Endothelial cell of umbilical vein (primary cell): Measurements from ENCODE around the gene SLC12A4. TPM values are rescaled to one million over a fixed set of nuclear protein-coding genes. Genes with fewer than 3 reads are reported as not detected.

ENCODE experiments used
- BruUV-seq: library from RNA; stranded (reverse); fragments of 400-500 nt; replicated peaks from 2 replicates; lab custom pipeline; 2021; lab: Mats Ljungman, UMichigan
- CTCF ChIA-PET: fragments of 300-600, 350-600 bp; sonication (Branson Sonifier 250); formaldehyde crosslinking; loops from one replicate; lab custom pipeline; 2021; ENCODE audit warnings: antibody characterized with exemption, inconsistent platforms; lab: Charles Lee
- POLR2A ChIA-PET: fragments of 300-600, 350-600 bp; sonication (Branson Sonifier 250); formaldehyde crosslinking; loops from one replicate; lab custom pipeline; 2021; ENCODE audit warnings: antibody characterized with exemption, inconsistent platforms; lab: Charles Lee
- DNase-seq: peaks from one replicate; pipeline ENCODE4 v3.0.0-alpha.2; 2011; ENCODE audit warnings: low read depth, low spot score
- FAIRE-seq: peaks from 2 replicates; lab custom pipeline; 2011; peaks lifted over from hg19 to GRCh38; lab: Jason Lieb, UNC
- H2AFZ ChIP-seq: 2 replicates; pipeline ENCODE4 v1.6.0; 2012; ENCODE audit warnings: low read depth, low read length, control low read depth, inconsistent platforms
- H3K27ac ChIP-seq: 2 replicates; pipeline ENCODE4 v1.5.1; 2011; ENCODE audit warnings: low read depth, mild to moderate bottlenecking, control low read depth, low read length, moderate library complexity; ENCODE audit not compliant: insufficient read depth
- H3K27me3 ChIP-seq, 2 experiments: 2 replicates each; pipeline versions ENCODE4 v1.6.0 to v1.6.1; 2011; ENCODE audit warnings: low read length in 2 of 2, mixed read lengths in 1 of 2; ENCODE audit not compliant: control insufficient read depth in 2 of 2, insufficient read depth in 2 of 2
- H3K36me3 ChIP-seq, 2 experiments: 2 replicates in 1 of 2; 3 replicates in 1 of 2; pipeline ENCODE4 v1.5.1; 2011; ENCODE audit warnings: low read length in 2 of 2, mild to moderate bottlenecking in 1 of 2, moderate library complexity in 1 of 2; ENCODE audit not compliant: control insufficient read depth in 2 of 2, insufficient read depth in 2 of 2; ENCODE audit errors: extremely low read depth in 1 of 2
- H3K4me1 ChIP-seq: 3 replicates; pipeline ENCODE4 v1.5.1; 2011; ENCODE audit warnings: mild to moderate bottlenecking, low read length; ENCODE audit not compliant: control insufficient read depth, insufficient read depth; ENCODE audit errors: extremely low read depth
- H3K4me2 ChIP-seq: 2 replicates; pipeline ENCODE4 v1.6.1; 2011; ENCODE audit warnings: low read length, control low read depth, mixed read lengths; ENCODE audit not compliant: insufficient read depth
- H3K4me3 ChIP-seq, 3 experiments: fragments of 200-600 bp in 1 of 3; sonication (generic), shearing (Covaris generic) in 1 of 3; replicated peaks in 1 of 3; 2 replicates each; pipeline ENCODE4 v1.5.1; 2011 to 2016; ENCODE audit warnings: control low read depth in 3 of 3, low read length in 3 of 3, mild to moderate bottlenecking in 2 of 3, inconsistent platforms in 1 of 3, low read depth in 1 of 3, moderate library complexity in 1 of 3; ENCODE audit not compliant: insufficient read depth in 1 of 3
- H3K79me2 ChIP-seq: 2 replicates; pipeline ENCODE4 v1.6.0; 2012; ENCODE audit warnings: low read length, inconsistent platforms; ENCODE audit not compliant: control insufficient read depth, insufficient read depth
- H3K9ac ChIP-seq: replicated peaks from 2 replicates; pipeline ENCODE3; 2011; ENCODE audit warnings: low read length, control low read depth; ENCODE audit not compliant: insufficient read depth; ENCODE audit errors: extremely low read depth
- H3K9me1 ChIP-seq: replicated peaks from 3 replicates; pipeline ENCODE4 v1.6.0; 2011; ENCODE audit warnings: mild to moderate bottlenecking, low read length; ENCODE audit not compliant: control insufficient read depth, insufficient read depth; ENCODE audit errors: extremely low read depth
- H3K9me3 ChIP-seq: replicated peaks from 2 replicates; pipeline ENCODE4 v1.5.1; 2012; ENCODE audit warnings: low read length, inconsistent platforms; ENCODE audit not compliant: control insufficient read depth, insufficient read depth
- H4K20me1 ChIP-seq: replicated peaks from 2 replicates; pipeline ENCODE3; 2011; ENCODE audit warnings: mild to moderate bottlenecking, low read length; ENCODE audit not compliant: control insufficient read depth, insufficient read depth; ENCODE audit errors: extremely low read depth
- EZH2 ChIP-seq: IDR thresholded peaks from 2 replicates; pipeline ENCODE4 v1.6.1; 2012; ENCODE audit warnings: borderline replicate concordance, low read depth, mild to moderate bottlenecking, moderate library complexity, low read length, inconsistent platforms; ENCODE audit not compliant: severe bottlenecking
- FOS ChIP-seq: IDR thresholded peaks from 2 replicates; pipeline ENCODE4 v1.6.1; 2011; ENCODE audit warnings: mild to moderate bottlenecking, low read length, moderate library complexity, borderline replicate concordance; ENCODE audit not compliant: insufficient read depth
- GATA2 ChIP-seq: IDR thresholded peaks from 2 replicates; pipeline ENCODE4 v1.7.0; 2011; ENCODE audit warnings: low read depth, mild to moderate bottlenecking, moderate library complexity, mixed read lengths, low read length; ENCODE audit not compliant: insufficient read length, insufficient read depth
- JUN ChIP-seq: IDR thresholded peaks from 2 replicates; pipeline ENCODE4 v1.6.1; 2011; ENCODE audit warnings: borderline replicate concordance, low read depth; ENCODE audit not compliant: insufficient read length, insufficient read depth
- MYC ChIP-seq: IDR thresholded peaks from one replicate; pipeline ENCODE4 v1.6.1; 2011; ENCODE audit warnings: mild to moderate bottlenecking, low read depth, low read length
- POLR2A ChIP-seq: IDR thresholded peaks from 2 replicates; pipeline ENCODE4 v1.6.1; 2012; ENCODE audit warnings: low read depth, mild to moderate bottlenecking, control low read depth, low read length
- POLR2AphosphoS5 ChIP-seq: IDR thresholded peaks from 2 replicates; pipeline ENCODE4 v1.6.1; 2012; ENCODE audit warnings: low read depth, mild to moderate bottlenecking, control low read depth, low read length, moderate library complexity; ENCODE audit not compliant: insufficient read depth
- dilution Hi-C: fragments of 300-500 bp; cut with MboI; formaldehyde crosslinking; loops from one replicate; pipeline ENCODE4 v1.15.0; 2019; ENCODE audit warnings: low sequenced_read_pairs; ENCODE audit not compliant: extremely low pct_ligation_motif_present
- intact Hi-C: fragments of 100-400 bp; cut with micrococcal nuclease; formaldehyde crosslinking; loops from one replicate; pipeline ENCODE4 v1.10.0; 2022
- polyA plus RNA-seq, 4 experiments: library from polyadenylated mRNA; depleted of rRNA in 3 of 4; stranded (reverse) in 3 of 4; unstranded in 1 of 4; fragments of >200 nt; gene quantifications; 2 replicates each; pipeline versions ENCODE4 v1.2.1 to v1.2.3, GENCODE V29; 2011 to 2012; ENCODE audit warnings: missing spikeins in 1 of 4
- total RNA-seq: library from RNA; stranded (reverse); gene quantifications from 2 replicates; pipeline ENCODE4 v1.2.3, GENCODE V29; 2021
- TF ChIP-seq, protein P1 (sequence below): IDR thresholded peaks from 2 replicates; pipeline ENCODE4 v1.6.1; 2011; ENCODE audit not compliant: insufficient read depth, insufficient read length
- TF ChIP-seq, protein P2 (sequence below), 2 donors: IDR thresholded peaks; 1 replicate in 1 of 2; 2 replicates in 1 of 2; pipeline ENCODE4 v1.5.1; 2011; ENCODE audit warnings: low read length in 2 of 2, mild to moderate bottlenecking in 2 of 2, moderate library complexity in 2 of 2, control low read depth in 1 of 2, inconsistent platforms in 1 of 2, low read depth in 1 of 2; ENCODE audit not compliant: insufficient read depth in 1 of 2; ENCODE audit errors: extremely low read depth in 1 of 2

Gene SLC12A4
- total and polyA plus RNA-seq, 2 donors (not counting 3 experiments of a cell fraction or from before 2014, with no cell fraction given), result 110 to 114 TPM

DNA sequence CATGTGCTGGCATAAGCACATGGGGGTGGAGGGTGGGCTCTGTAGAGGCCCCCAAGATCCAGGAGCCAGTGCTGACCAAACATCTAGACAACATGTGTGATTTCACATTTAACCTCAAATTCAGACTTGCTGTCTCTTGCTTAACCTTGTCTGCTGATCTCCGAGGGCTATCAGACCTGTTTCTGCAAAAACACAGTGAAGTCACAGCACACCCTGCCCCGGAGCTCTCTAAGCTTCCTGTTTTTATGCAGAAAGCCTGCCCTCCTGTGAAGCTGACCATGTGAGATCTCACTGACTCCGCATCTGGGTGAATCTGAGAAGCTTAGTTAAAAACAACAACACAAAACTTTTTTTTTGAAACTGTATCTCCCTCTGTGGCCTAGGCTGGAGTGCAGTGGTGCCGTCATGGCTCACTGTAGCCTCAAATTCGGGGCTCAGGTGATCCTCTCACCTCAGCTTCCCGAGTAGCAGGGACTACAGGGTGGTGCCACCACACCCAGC, 37.4 kb upstream of the SLC12A4 start:
- intact Hi-C loops, result no loop called here
- no TSS peak for BruUV-seq
- Histone ChIP-seq H3K4me1 (peaks cover 3% of the 10 kb centered on the region), H2AFZ (peak overlapping the region; percentile 74), H3K4me2 (no peak overlapping the region), H3K79me2 (no peaks in the 10 kb centered on the region), H3K9me3 (no peaks in the 10 kb centered on the region), H4K20me1 (no peaks in the 10 kb centered on the region), H3K9me1 (no peaks in the 10 kb centered on the region), H3K27me3 (no peaks in the 10 kb centered on the region), H3K27ac (no peak overlapping the region), H3K9ac (no peak overlapping the region), H3K36me3 (no peaks in the 10 kb centered on the region), H3K4me3 (no peak overlapping the region)
- TF ChIP-seq MYC, result no peak
- TF ChIP-seq POLR2A, result no peak
- TF ChIP-seq, protein P1, sequence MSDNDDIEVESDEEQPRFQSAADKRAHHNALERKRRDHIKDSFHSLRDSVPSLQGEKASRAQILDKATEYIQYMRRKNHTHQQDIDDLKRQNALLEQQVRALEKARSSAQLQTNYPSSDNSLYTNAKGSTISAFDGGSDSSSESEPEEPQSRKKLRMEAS, result no peak
- no peak for TF ChIP-seq EZH2
- no peak for TF ChIP-seq JUN
- TF ChIP-seq, protein P2, sequence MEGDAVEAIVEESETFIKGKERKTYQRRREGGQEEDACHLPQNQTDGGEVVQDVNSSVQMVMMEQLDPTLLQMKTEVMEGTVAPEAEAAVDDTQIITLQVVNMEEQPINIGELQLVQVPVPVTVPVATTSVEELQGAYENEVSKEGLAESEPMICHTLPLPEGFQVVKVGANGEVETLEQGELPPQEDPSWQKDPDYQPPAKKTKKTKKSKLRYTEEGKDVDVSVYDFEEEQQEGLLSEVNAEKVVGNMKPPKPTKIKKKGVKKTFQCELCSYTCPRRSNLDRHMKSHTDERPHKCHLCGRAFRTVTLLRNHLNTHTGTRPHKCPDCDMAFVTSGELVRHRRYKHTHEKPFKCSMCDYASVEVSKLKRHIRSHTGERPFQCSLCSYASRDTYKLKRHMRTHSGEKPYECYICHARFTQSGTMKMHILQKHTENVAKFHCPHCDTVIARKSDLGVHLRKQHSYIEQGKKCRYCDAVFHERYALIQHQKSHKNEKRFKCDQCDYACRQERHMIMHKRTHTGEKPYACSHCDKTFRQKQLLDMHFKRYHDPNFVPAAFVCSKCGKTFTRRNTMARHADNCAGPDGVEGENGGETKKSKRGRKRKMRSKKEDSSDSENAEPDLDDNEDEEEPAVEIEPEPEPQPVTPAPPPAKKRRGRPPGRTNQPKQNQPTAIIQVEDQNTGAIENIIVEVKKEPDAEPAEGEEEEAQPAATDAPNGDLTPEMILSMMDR (IDR thresholded peaks at IDR 0.05; ENCODE audit: extremely low read depth in 1 of 2, insufficient read depth in 1 of 2, low read depth in 1 of 2, low read length in 2 of 2), result no peak
- TF ChIP-seq POLR2AphosphoS5, result no peak
- TF ChIP-seq GATA2, result no peak
- no peak for TF ChIP-seq FOS
- dilution Hi-C loops, result no loop called here
- DNase-seq (peak; percentile 92), FAIRE-seq (peak; percentile 92)
- ChIA-PET CTCF (interaction anchor here (0.8 to 4.4 kb wide), 8 partner anchors 10 to 40 kb away, joined by 3 to 22 read pairs (median 4); partner anchors contain the start of genes DDX28, DPEP2NB and DUS2), POLR2A (interaction anchor here (0.7 to 0.9 kb wide), 2 partner anchors 11 to 18 kb away, joined by 3 read pairs; partner anchors contain the start of gene DUS2)
